H1 (cell line): Measurements from ENCODE around the gene CYP27C1.

Experiments used
- BACH1 ChIP-seq: IDR thresholded peaks from 2 replicates; pipeline ENCODE4 v1.6.1; 2012; ENCODE audit warnings: low read length, improper control_type of control experiment
- CHD2 ChIP-seq: IDR thresholded peaks from 2 replicates; pipeline ENCODE4 v1.6.1; 2012; ENCODE audit warnings: low read length, improper control_type of control experiment
- CTCF ChIP-seq, 3 experiments: IDR thresholded peaks; 1 replicate in 2 of 3; 2 replicates in 1 of 3; pipeline versions ENCODE4 v1.5.1 to v1.6.1; 2011; ENCODE audit warnings: low read length in 3 of 3, mild to moderate bottlenecking in 3 of 3, inconsistent platforms in 2 of 3, low read depth in 1 of 3, moderate library complexity in 1 of 3; ENCODE audit not compliant: insufficient read depth in 1 of 3; ENCODE audit errors: control extremely low read depth in 1 of 3
- EP300 ChIP-seq, 2 experiments: IDR thresholded peaks; 1 replicate in 1 of 2; 2 replicates in 1 of 2; pipeline ENCODE4 v1.6.1; 2011 to 2012; ENCODE audit warnings: low read depth in 2 of 2, low read length in 2 of 2, mild to moderate bottlenecking in 2 of 2, borderline replicate concordance in 1 of 2, inconsistent platforms in 1 of 2, moderate library complexity in 1 of 2
- EZH2 ChIP-seq: fragments of 200-600 bp; sonication (generic); IDR thresholded peaks from 2 replicates; pipeline ENCODE4 v1.7.1; 2012; ENCODE audit warnings: low read depth, mild to moderate bottlenecking, moderate library complexity, low read length, inconsistent platforms; ENCODE audit not compliant: severe bottlenecking
- KDM1A ChIP-seq: fragments of 200-600, 300-600 bp; sonication (generic); IDR thresholded peaks from 2 replicates; pipeline ENCODE4 v1.7.1; 2016; ENCODE audit warnings: mild to moderate bottlenecking, low read length, borderline replicate concordance
- KDM5A ChIP-seq: fragments of 200-600 bp; IDR thresholded peaks from 2 replicates; pipeline ENCODE4 v1.7.1; 2012; ENCODE audit warnings: mild to moderate bottlenecking, low read length, inconsistent platforms, mixed read lengths
- MAX ChIP-seq: IDR thresholded peaks from 2 replicates; pipeline ENCODE4 v1.6.1; 2012; ENCODE audit warnings: inconsistent platforms
- NRF1 ChIP-seq: IDR thresholded peaks from 2 replicates; pipeline ENCODE4 v1.6.1; 2011; ENCODE audit warnings: mild to moderate bottlenecking, low read depth, low read length, improper control_type of control experiment
- POLR2A ChIP-seq, 2 experiments: IDR thresholded peaks; 1 replicate in 1 of 2; 2 replicates in 1 of 2; pipeline ENCODE4 v1.6.1; 2011; ENCODE audit warnings: low read depth in 2 of 2, low read length in 2 of 2, mild to moderate bottlenecking in 2 of 2; ENCODE audit errors: control extremely low read depth in 1 of 2
- RBBP5 ChIP-seq: IDR thresholded peaks from 2 replicates; pipeline ENCODE4 v1.7.1; 2012; ENCODE audit warnings: low read depth, mild to moderate bottlenecking, inconsistent platforms, low read length, moderate library complexity, borderline replicate concordance
- RNF2 ChIP-seq: fragments of 200-900, 300-1000 bp; sonication (generic); IDR thresholded peaks from 2 replicates; pipeline ENCODE4 v1.7.1; 2016; ENCODE audit warnings: borderline replicate concordance, low read depth, mild to moderate bottlenecking, antibody characterized with exemption, low read length; ENCODE audit not compliant: poor library complexity, severe bottlenecking; ENCODE audit errors: missing control alignments
- SUZ12 ChIP-seq: fragments of 200-600 bp; sonication (generic); IDR thresholded peaks from 2 replicates; pipeline ENCODE4 v1.6.1; 2012; ENCODE audit warnings: mild to moderate bottlenecking, inconsistent platforms, low read length, moderate library complexity, mixed read lengths

GRCh38 chr2:127197475-127198385 is 22.4 kb downstream of the CYP27C1 start:
- TF ChIP-seq MAX (no peak), CHD2 (no peak), BACH1 (no peak), NRF1 (no peak), RNF2 (no peak), EP300 (IDR thresholded peaks at IDR 0.05; ENCODE audit: borderline replicate concordance in 1 of 2, low read depth in 2 of 2, low read length in 2 of 2) (no peak), RBBP5 (no peak), CTCF (IDR thresholded peaks at IDR 0.05; ENCODE audit: control extremely low read depth in 1 of 3, insufficient read depth in 1 of 3, low read depth in 1 of 3, low read length in 3 of 3) (peak; percentile 69 to 93 (median 87)), EZH2 (no peak), POLR2A (IDR thresholded peaks at IDR 0.05; ENCODE audit: control extremely low read depth in 1 of 2, low read depth in 2 of 2, low read length in 2 of 2) (no peak), SUZ12 (no peak), KDM5A (no peak), KDM1A (no peak)
